GM11168 (cell line): Measurements from ENCODE around the gene RHEBL1.

Experiments used
- in situ Hi-C: fragments of 300-500 bp; cut with MboI; formaldehyde crosslinking; loops from one replicate; pipeline ENCODE4 v1.12.0; 2022; ENCODE audit warnings: low sequenced_read_pairs; ENCODE audit not compliant: unreplicated experiment

The RHEBL1 gene

GRCh38 chr12:49055978-49056754 lies 13.6 kb downstream of the RHEBL1 start:
- in situ Hi-C loops: no loop called here

DNA sequence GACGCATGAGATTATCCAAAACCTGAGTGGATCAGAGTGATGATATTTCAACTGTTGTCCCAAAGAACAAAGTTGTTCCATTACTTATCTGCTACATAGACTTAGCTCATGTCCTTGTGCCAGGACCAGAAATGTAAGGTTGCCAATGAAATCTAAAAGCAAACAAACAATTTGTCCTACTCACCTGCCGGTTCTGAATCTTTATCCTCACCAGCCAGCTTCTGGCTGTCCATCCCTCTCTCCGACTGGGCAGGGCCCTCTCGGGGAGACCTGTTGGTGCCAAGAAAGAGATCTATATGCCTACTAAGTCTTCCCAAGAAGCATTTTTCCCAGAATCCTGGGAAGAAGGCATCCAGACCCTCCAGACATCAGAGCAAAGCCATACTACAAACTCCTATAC lies 14.7 kb downstream of the RHEBL1 start:
- in situ Hi-C loops: no loop called here

DNA sequence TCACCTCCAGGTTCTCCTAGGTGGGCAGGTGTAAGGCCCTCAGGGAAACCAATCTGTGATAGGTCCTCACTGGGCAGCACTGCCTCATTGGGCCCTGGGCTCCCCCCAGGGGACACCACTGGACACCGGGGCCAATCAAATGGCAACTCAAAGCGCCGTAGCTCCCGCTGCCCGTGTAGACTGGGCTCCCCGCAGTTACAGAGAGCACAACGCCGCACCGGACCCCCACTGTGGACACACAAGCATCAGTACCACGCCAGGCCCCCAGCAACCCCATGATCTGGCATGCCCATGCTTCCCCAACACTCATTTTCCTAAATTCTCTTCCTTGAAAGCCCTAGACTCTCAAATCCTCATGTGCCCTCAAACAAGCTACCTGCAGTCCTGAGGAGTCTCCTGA lies 15.3 kb downstream of the RHEBL1 start:
- in situ Hi-C loops: no loop called here

- in situ Hi-C loops: no loop called here
Observed at GRCh38 chr12:49054096-49054495, 15.7 kb downstream of the RHEBL1 start.

DNA sequence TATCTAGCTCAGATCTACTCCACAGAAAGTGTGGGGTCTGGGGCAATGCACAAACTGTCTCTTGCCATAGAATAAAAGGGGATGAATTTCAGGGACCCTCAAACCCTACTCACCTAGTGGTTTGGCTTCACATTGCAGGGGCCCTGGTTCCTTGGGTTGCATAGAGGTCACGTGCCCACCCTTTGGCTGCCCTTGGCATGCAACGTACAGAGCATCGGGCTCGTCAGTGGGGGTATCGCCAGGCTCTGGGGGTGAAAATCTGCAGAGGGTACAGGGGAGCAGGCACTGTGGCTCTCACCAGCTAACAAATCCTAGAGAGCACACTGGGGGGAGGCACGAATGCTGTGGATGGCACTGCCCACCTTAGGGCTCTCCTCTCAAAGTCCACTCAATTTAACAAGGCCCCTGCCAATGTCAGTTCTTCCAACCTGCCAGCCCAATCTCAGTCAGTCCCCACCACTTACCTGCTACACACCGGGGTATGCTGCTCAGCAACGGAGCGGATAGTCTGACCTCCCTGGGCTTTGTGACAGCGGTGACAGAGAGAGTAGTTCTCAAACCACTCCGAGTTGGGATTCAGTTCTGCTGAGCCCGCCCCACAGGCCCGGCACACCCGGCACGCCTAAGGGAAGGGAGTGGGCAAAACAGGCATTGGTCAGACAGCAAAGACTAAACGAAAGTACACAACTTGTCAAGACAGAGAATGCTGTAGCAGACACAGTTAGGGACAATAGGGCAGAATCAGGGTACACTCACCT lies 17.1 kb downstream of the RHEBL1 start:
- in situ Hi-C loops: no loop called here

GRCh38 chr12:49051777-49052438 lies 17.9 kb downstream of the RHEBL1 start:
- in situ Hi-C loops: no loop called here

DNA sequence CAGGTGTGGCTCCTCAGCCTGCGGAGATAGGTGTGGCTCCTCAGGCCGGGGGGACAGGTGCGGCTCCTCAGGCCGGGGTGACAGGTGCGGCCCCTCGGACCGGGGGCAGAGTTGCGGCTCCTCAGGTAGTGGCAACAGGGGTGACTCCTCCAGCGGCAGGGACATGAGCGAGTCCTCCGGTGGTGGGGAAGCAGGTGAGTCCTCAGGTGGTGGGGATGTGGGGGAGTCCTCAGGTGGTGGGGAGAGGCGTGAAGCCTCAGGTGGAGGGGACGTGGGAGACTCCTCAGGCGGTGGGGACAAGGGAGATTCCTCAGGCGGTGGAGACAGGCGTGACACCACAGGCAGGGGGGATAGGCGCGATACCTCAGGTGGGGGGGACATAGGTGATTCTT lies 18.4 kb downstream of the RHEBL1 start:
- in situ Hi-C loops: no loop called here

- in situ Hi-C loops: no loop called here
Observed at GRCh38 chr12:49050507-49051372, 19.0 kb downstream of the RHEBL1 start.

DNA sequence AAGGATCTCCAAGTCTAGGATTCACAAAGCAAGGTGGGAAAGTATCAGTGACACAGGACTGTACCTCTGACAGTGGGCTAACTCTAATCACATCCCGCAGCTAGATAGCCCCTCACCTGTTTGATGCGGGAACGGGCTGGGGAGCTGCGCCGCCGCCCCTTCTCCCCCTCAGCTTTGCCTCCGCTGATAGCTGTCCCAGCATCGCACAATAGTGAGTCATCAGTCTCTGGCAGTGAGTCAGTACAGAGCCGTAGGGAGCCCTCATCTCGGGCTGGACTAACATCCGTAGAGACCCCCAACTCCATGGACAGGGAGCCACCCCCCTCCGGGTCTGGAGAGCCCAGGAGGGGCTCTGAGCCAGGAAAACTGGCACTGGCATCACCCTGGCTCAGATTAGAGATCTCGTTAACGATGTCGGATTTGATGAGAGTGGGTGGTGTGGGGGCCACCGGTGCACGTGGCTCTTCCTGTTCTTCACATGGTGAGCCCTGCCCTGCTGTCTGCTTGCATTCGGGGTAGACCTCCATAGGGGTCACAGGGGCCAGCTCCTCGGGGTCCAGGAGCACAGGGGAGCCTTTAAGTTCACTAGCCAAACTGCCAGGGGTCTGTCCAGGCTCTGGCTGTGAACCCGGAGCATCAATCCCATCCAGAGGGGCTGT lies 20.1 kb downstream of the RHEBL1 start:
- in situ Hi-C loops: no loop called here

- in situ Hi-C loops: no loop called here
Observed at GRCh38 chr12:49048953-49049352, 20.8 kb downstream of the RHEBL1 start.

- in situ Hi-C loops: no loop called here
Observed at GRCh38 chr12:49046129-49046895, 23.5 kb downstream of the RHEBL1 start.

GRCh38 chr12:49044660-49045059 lies 25.1 kb downstream of the RHEBL1 start:
- in situ Hi-C loops: no loop called here

DNA sequence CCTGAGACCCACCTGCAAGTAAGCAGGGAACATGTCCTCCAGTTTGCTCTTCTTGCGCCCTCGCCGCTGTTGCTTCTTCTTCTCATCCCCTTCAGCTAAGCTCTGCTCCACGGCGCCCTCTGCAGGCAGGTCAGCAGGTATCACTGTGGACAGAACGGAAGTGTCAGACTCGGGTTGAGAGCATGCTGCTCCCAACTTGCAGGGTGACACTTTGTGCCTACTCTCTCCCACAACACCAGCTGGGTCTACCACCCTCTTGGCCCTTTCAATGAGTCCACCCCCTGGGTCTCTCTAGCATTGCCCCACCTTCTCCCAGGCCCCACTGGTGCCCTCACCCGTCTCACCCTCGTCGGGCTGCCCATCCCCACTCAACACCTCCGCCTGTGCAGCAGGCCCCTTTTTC lies 25.9 kb downstream of the RHEBL1 start:
- in situ Hi-C loops: no loop called here

- in situ Hi-C loops: no loop called here
Observed at GRCh38 chr12:49043241-49043640, 26.5 kb downstream of the RHEBL1 start.

DNA sequence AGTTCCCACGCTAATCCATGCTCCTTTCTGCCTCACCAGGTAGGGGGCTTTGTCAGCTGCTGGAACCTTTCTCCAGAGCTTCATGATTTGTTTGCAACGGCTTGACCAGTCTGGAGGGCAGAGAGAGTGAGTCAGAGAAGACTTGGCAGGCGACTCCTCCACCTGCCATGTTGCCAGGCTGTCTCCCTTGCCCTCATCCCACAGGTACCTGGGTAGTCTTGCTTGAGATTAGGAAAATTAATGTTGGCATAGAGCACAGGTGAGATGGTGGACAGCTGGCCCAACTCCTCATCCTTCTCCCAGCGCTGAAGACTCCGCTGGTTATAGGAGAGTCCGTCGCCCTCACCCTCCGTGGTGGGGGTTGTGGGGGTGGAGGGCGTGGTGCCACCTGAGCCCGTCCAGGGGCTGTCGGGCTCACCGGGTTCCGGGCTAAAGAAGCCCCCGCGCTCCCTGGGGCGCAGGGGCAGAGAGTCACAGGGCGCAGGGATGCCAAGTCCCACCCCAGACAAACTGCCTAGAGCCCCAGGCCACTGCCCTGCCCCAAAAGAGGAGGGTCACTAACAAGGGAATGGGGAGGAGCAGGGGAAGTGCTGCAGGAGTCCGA lies 27.8 kb downstream of the RHEBL1 start:
- in situ Hi-C loops: no loop called here

DNA sequence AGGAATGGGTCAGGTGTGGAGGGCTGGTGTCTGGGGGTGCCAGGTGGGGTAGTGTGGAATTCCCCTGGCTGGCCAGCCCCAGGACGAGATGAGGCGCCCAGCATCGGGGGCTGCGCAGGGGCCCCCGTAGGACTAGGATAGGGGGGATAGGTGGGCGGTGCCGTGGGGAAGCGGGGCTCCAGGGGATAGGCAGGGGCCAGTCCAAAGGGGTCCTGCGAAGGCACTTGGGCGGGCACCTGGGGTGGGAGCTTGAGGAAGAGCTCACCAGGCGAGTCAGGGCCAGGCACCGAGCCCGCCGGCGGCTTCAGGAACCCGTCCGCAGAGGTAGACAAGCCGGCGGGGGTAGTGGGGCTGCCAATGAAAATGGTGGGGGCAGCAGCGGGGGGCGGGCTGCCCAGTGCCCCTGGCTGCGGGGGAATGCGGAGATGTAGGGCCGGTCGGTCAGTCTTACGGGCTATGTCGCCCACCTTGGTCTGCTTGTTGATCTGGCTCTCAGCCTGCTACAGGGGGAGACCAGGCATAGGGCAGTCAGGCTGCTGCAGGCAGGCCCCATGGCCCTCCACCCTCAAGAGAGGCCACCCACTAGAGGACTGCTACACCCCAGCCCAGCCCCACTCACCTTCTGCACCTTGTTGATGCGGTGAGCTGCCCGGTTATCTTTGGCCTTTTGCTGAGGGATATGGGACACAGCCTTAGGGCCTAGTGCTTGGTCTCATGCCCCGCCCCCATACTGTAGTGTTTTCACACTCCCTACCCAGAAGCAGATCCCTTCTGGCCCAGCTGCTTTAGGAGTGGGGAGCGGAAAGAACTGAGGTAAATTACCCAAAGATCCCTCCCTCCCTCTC lies 28.5 kb downstream of the RHEBL1 start:
- in situ Hi-C loops: no loop called here

- in situ Hi-C loops: no loop called here
Observed at GRCh38 chr12:49040364-49040855, 29.4 kb downstream of the RHEBL1 start.
